Calu3 (cell line): ENCODE measurements around the gene CEACAM1. TPM values are rescaled to one million over a fixed set of nuclear protein-coding genes. Genes with fewer than 3 reads are reported as not detected.
"Not testable (repeated sequence)": the region's sequence is repeated elsewhere in the genome, so short reads cannot be mapped to it uniquely, and the experiment has no call there.

Experiments used
- BruUV-seq: library from RNA; stranded (reverse); fragments of 400-500 nt; replicated peaks from 2 replicates; lab custom pipeline; 2021; lab: Mats Ljungman, UMichigan
- CTCF ChIA-PET: fragments of 300-600 bp; sonication (Branson Sonifier 250); formaldehyde crosslinking; loops from one replicate; lab custom pipeline; 2022; ENCODE audit warnings: antibody characterized with exemption; lab: Charles Lee
- DNase-seq: peaks from one replicate; pipeline ENCODE4 v3.0.0; 2022
- H3K27ac Mint-ChIP-seq: one replicate; pipeline ENCODE4 v1.8.0; 2022; ENCODE audit warnings: mixed read lengths; ENCODE audit not compliant: unreplicated experiment
- H3K27me3 Mint-ChIP-seq: one replicate; pipeline ENCODE4 v1.8.0; 2022; ENCODE audit warnings: mixed read lengths; ENCODE audit not compliant: unreplicated experiment
- H3K36me3 Mint-ChIP-seq: one replicate; pipeline ENCODE4 v1.8.0; 2022; ENCODE audit warnings: mild to moderate bottlenecking, moderate library complexity, mixed read lengths; ENCODE audit not compliant: insufficient read depth, unreplicated experiment
- H3K4me1 Mint-ChIP-seq: one replicate; pipeline ENCODE4 v1.8.0; 2022; ENCODE audit warnings: mild to moderate bottlenecking, low read depth, mixed read lengths; ENCODE audit not compliant: unreplicated experiment
- H3K4me3 Mint-ChIP-seq: one replicate; pipeline ENCODE4 v1.8.0; 2022; ENCODE audit warnings: mild to moderate bottlenecking, low read depth, moderate library complexity, mixed read lengths; ENCODE audit not compliant: unreplicated experiment
- H3K9me3 Mint-ChIP-seq: one replicate; pipeline ENCODE4 v1.8.0; 2022; ENCODE audit warnings: low read depth, mixed read lengths; ENCODE audit not compliant: unreplicated experiment
- intact Hi-C: fragments of 100-400 bp; cut with micrococcal nuclease; formaldehyde crosslinking; loops from one replicate; pipeline ENCODE4 v1.10.0; 2022; ENCODE audit not compliant: unreplicated experiment
- total RNA-seq: library from RNA; stranded (reverse); gene quantifications from 2 replicates; pipeline ENCODE4 v1.2.3, GENCODE V29; 2022
- TF ChIP-seq, protein P1 (sequence below): fragments of 200-600 bp; IDR thresholded peaks from one replicate; pipeline ENCODE4 v1.8.0; 2022; ENCODE audit warnings: antibody characterized with exemption; ENCODE audit not compliant: unreplicated experiment

The CEACAM1 gene
- total RNA-seq, 1 experiment from 2014 or later: 132 TPM

DNA sequence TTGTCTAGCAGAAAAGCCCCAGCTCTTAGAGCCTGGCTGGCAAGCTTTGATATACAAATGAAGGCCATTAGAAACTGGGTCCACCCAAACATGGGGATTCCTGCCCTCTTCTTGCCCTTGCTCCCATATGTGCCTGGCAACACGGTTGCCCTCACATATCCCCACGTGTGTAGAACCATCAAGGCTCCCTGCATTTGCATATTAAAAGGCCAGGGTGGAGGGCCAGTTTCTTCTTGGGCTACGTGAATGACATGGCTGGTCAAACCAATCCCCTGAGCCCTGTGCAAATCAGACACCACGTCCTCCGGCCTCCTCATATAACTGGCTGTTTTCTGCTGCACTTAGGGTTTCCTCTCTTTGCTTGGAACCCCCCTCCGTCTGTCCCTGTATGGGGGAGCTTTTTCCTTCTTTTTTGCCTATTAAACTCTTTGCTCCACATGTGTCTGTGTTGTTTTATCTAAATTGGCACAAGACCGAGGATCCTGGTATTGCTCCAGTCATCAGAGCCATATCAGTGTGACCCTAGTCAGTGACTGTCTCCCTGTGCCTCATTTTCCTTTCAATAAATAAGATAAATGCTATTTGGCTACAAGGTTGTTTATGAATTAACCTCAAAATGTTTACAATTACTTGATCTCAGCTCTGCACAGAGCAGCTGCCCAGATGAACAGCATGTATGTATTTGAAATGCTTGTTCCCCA lies 30.3 kb upstream of the CEACAM1 start:
- Mint-ChIP-seq H3K4me1 (peaks cover 7% of the 10 kb centered on the region), H3K27ac (no peak overlapping the region), H3K27me3 (peaks cover 89% of the 10 kb centered on the region), H3K4me3 (no peak overlapping the region), H3K9me3 (peaks cover 4% of the 10 kb centered on the region), H3K36me3 (no peaks in the 10 kb centered on the region)
- TF ChIP-seq, protein P1, sequence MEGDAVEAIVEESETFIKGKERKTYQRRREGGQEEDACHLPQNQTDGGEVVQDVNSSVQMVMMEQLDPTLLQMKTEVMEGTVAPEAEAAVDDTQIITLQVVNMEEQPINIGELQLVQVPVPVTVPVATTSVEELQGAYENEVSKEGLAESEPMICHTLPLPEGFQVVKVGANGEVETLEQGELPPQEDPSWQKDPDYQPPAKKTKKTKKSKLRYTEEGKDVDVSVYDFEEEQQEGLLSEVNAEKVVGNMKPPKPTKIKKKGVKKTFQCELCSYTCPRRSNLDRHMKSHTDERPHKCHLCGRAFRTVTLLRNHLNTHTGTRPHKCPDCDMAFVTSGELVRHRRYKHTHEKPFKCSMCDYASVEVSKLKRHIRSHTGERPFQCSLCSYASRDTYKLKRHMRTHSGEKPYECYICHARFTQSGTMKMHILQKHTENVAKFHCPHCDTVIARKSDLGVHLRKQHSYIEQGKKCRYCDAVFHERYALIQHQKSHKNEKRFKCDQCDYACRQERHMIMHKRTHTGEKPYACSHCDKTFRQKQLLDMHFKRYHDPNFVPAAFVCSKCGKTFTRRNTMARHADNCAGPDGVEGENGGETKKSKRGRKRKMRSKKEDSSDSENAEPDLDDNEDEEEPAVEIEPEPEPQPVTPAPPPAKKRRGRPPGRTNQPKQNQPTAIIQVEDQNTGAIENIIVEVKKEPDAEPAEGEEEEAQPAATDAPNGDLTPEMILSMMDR: no peak
- DNase-seq: no peak
- CTCF ChIA-PET: no interaction called here
- intact Hi-C loops: no loop called here
- no TSS peak for BruUV-seq

DNA sequence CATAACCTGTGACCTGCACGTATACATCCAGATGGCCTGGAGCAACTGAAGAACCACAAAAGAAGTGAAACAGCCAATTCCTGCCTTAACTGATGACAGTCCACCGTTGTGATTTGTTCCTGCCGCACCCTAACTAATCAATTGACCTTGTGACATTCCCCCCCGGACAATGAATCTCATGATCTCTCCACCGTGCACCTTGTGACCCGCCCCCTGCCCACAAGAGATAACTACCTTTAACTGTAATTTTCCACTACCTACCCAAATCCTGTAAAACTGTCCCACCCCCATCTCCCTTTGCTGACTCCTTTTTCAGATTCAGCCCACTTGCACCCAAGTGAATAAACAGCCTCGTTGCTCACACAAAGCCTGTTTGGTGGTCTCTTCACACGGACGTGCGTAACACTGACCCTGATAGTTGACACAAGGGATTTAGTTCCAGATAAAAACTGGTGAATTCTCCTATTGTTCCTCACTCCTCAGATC lies 29.1 kb upstream of the CEACAM1 start:
- BruUV-seq, intact Hi-C loops, H3K27ac Mint-ChIP-seq, H3K4me1 Mint-ChIP-seq, H3K4me3 Mint-ChIP-seq, DNase-seq, CTCF ChIA-PET, H3K9me3 Mint-ChIP-seq, H3K36me3 Mint-ChIP-seq: not testable (repeated sequence)
- H3K27me3 Mint-ChIP-seq: peaks cover 84% of the 10 kb centered on the region

DNA sequence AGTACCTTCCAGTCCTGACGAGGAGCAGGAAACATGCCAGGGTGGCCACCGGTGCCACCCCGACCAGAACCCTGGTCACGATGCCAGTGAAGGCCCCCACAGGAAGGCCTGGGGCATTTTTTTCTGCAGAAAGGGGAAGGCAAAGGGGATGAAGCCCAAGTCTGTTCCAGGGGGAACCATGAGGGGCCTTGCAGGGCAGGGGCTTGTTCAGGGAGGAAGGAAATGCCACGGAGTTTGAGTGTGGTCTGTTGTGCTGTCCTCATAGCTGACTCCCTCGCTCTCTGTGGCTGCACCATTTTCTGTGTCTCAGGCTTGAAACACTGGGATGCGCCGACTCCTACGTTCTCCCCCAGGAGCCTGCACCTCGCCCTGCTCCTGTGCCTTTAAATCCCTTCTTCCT lies 27.5 kb upstream of the CEACAM1 start:
- no TSS peak for BruUV-seq
- DNase-seq: no peak
- TF ChIP-seq, protein P1: no peak
- Mint-ChIP-seq H3K4me3 (no peak overlapping the region), H3K27me3 (peaks cover 84% of the 10 kb centered on the region), H3K9me3 (peaks cover 4% of the 10 kb centered on the region), H3K27ac (no peak overlapping the region), H3K4me1 (peaks cover 7% of the 10 kb centered on the region), H3K36me3 (no peaks in the 10 kb centered on the region)
- CTCF ChIA-PET: interaction anchor here (0.7 kb wide), 1 partner anchor 955 kb away, joined by 7 read pairs; no protein-coding TSS in a partner anchor
- intact Hi-C loops: no loop called here

DNA sequence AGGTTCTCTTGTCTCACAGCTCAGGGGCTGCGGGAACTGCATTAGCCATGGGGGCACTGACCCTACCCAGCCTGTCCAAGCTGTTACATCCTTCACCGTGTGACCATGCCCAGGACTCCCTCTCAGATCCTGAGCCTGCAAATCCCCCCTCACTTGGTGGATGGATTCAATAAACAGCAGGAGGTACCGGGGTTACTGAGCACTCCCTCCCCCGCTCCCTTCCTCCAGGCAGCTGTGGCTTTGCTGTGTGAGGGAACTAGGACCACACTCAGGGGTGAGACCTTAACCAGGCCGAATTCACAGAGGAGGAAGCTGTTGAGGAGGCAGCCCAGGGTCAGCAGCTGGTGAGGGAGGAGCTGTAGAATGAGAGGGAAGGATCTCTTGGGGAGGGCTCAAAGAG lies 27.0 kb upstream of the CEACAM1 start:
- Mint-ChIP-seq H3K27me3 (peaks cover 84% of the 10 kb centered on the region), H3K36me3 (no peaks in the 10 kb centered on the region), H3K4me1 (peaks cover 7% of the 10 kb centered on the region), H3K4me3 (no peak overlapping the region), H3K9me3 (peaks cover 4% of the 10 kb centered on the region), H3K27ac (no peak overlapping the region)
- intact Hi-C loops: no loop called here
- no peak for DNase-seq
- CTCF ChIA-PET: interaction anchor here (0.7 kb wide), 1 partner anchor 955 kb away, joined by 7 read pairs; no protein-coding TSS in a partner anchor
- no TSS peak for BruUV-seq
- TF ChIP-seq, protein P1: no peak

DNA sequence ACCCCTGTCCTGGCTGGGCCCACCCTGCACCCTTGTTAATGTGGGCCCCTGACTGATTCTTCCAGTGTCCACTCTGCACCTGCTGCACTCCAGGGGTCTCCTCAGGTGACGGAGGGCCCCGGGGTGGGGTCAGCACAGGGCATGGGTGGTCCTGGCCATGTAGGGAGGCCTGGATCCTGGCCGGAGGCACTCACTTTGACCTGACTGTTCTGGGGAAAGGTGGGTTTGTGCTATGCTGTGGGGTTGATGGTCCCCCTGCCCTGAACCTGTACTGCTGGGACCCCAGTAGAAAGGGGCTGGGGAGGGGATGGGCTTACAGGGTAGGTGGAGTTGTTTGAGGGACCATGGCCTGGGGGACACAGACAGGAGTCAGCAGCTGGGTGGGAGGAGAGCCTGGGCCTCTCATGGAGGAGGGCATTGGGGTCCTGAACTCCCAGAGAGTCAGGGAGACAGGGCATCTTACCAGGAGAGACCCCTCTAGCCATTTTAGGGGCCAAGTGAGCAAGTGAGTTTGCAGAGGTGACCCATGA lies 25.8 kb upstream of the CEACAM1 start:
- Mint-ChIP-seq H3K27me3 (peaks cover 91% of the 10 kb centered on the region), H3K4me3 (no peak overlapping the region), H3K9me3 (peaks cover 4% of the 10 kb centered on the region), H3K27ac (no peak overlapping the region), H3K36me3 (no peaks in the 10 kb centered on the region), H3K4me1 (peaks cover 7% of the 10 kb centered on the region)
- no TSS peak for BruUV-seq
- CTCF ChIA-PET: no interaction called here
- TF ChIP-seq, protein P1: no peak
- no peak for DNase-seq
- intact Hi-C loops: no loop called here
